Measurements from ENCODE around the gene HTR2A. TPM values are rescaled to one million over a fixed set of nuclear protein-coding genes. Genes with fewer than 3 reads are reported as not detected.

HTR2A gene
- polyA plus RNA-seq, 1 donor (not counting 4 experiments of a cell fraction or from before 2014, with no cell fraction given), result not detected

DNA sequence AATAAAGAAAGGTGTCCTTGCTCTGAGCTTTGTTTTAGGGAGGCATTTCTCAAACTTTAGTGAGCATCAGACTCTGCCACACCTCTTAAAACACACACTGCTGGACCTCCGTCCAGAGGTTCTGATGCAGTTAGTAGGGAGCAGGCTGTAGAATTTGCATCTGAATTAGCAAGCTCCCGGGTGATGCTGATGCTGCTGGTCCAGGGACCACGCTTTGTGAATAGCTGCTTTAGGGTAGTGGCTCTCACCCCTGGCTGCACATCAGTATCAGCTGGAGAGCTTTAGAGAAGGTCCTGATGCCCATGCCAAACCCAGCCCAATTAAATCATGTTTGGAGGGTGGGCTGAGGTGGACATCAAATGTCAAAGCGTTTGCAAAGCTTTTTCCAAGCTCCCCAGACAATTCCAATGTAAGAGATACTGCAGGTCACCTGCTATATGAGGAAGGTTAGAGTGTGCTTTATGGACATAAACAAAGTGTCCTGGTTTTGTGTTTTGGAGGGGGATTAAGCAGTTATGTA, 3.6 kb downstream of the HTR2A start:
- H4K20me1 ChIP-seq (ENCODE audit: control insufficient read depth, extremely low read depth, insufficient read depth, low read length), result no peaks in the 10 kb centered on the region
- H3K9me3 ChIP-seq (ENCODE audit: control insufficient read depth, low read depth, low read length), result no peaks in the 10 kb centered on the region
- H2AFZ ChIP-seq (ENCODE audit: control insufficient read depth, low read length), result no peak overlapping the region
- H3K9ac ChIP-seq (ENCODE audit: control insufficient read depth, extremely low read depth, insufficient read depth, low read length), result no peak overlapping the region
- H3K4me2 ChIP-seq (ENCODE audit: control insufficient read depth, extremely low read depth, insufficient read depth, low read depth, low read length), result peak overlapping the region; percentile 84
- H3K79me2 ChIP-seq (ENCODE audit: control insufficient read depth, insufficient read depth, low read length), result no peaks in the 10 kb centered on the region
- peaks cover 45% of the 10 kb centered on the region for H3K27me3 ChIP-seq (ENCODE audit: control insufficient read depth, extremely low read depth, insufficient read depth, low read length)
- dilution Hi-C loops (cut with MboI; ENCODE audit: extremely low pct_ligation_motif_present, low sequenced_read_pairs), result no loop called here
- no peak for FAIRE-seq
- H3K36me3 ChIP-seq (ENCODE audit: control insufficient read depth in 2 of 2, extremely low read depth in 1 of 2, insufficient read depth in 2 of 2, low read length in 2 of 2), result no peaks in the 10 kb centered on the region
- H3K27ac ChIP-seq (ENCODE audit: control insufficient read depth, insufficient read depth, low read length), result no peak overlapping the region
- DNase-seq (ENCODE audit: low read depth, low spot score), result no peak
- peaks cover 3% of the 10 kb centered on the region for H3K4me1 ChIP-seq (ENCODE audit: control insufficient read depth, extremely low read depth, insufficient read depth, low read length)
- no peaks in the 10 kb centered on the region for H3K9me1 ChIP-seq (ENCODE audit: control insufficient read depth, extremely low read depth, insufficient read depth, low read length)
- no peak overlapping the region for H3K4me3 ChIP-seq (ENCODE audit: control insufficient read depth in 2 of 3, extremely low read depth in 1 of 3, insufficient read depth in 2 of 3, low read depth in 1 of 3, low read length in 3 of 3)
- TF ChIP-seq, protein P1, sequence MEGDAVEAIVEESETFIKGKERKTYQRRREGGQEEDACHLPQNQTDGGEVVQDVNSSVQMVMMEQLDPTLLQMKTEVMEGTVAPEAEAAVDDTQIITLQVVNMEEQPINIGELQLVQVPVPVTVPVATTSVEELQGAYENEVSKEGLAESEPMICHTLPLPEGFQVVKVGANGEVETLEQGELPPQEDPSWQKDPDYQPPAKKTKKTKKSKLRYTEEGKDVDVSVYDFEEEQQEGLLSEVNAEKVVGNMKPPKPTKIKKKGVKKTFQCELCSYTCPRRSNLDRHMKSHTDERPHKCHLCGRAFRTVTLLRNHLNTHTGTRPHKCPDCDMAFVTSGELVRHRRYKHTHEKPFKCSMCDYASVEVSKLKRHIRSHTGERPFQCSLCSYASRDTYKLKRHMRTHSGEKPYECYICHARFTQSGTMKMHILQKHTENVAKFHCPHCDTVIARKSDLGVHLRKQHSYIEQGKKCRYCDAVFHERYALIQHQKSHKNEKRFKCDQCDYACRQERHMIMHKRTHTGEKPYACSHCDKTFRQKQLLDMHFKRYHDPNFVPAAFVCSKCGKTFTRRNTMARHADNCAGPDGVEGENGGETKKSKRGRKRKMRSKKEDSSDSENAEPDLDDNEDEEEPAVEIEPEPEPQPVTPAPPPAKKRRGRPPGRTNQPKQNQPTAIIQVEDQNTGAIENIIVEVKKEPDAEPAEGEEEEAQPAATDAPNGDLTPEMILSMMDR (optimal IDR thresholded peaks at IDR 0.05 in 1 of 3, IDR thresholded peaks at IDR 0.05 in 1 of 3, conservative IDR thresholded peaks at IDR 0.05 in 1 of 3; ENCODE audit: extremely low read depth in 1 of 3, insufficient read depth in 2 of 3, low read length in 3 of 3), result no peak
- TF ChIP-seq EZH2 (IDR thresholded peaks at IDR 0.05; ENCODE audit: low read length), result no peak

DNA sequence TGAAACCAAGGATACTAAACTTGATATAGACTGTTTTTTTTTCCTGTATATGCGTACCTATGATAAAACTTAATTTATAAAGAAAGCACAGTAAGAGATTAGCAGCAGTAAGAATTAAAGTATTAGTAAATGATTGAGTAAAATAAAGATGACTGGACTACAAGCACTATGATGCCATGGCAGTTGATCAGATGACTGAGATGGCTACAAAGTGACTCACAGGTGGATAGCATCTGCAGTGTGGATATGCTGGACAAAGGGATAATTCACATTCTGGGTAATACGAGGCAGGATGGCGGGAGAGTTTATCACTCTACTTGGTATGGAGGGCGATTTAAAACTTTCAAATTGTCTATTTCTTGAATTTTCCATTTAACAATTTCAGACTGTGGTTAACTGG, 11.8 kb downstream of the HTR2A start:
- no peaks in the 10 kb centered on the region for H3K9me3 ChIP-seq (ENCODE audit: control insufficient read depth, low read depth, low read length)
- no peak for DNase-seq (ENCODE audit: low read depth, low spot score)
- H4K20me1 ChIP-seq (ENCODE audit: control insufficient read depth, extremely low read depth, insufficient read depth, low read length), result no peaks in the 10 kb centered on the region
- H3K9me1 ChIP-seq (ENCODE audit: control insufficient read depth, extremely low read depth, insufficient read depth, low read length), result no peaks in the 10 kb centered on the region
- no peak overlapping the region for H3K9ac ChIP-seq (ENCODE audit: control insufficient read depth, extremely low read depth, insufficient read depth, low read length)
- no peak overlapping the region for H3K4me2 ChIP-seq (ENCODE audit: control insufficient read depth, extremely low read depth, insufficient read depth, low read depth, low read length)
- no peak overlapping the region for H3K27ac ChIP-seq (ENCODE audit: control insufficient read depth, insufficient read depth, low read length)
- no peaks in the 10 kb centered on the region for H3K79me2 ChIP-seq (ENCODE audit: control insufficient read depth, insufficient read depth, low read length)
- H3K36me3 ChIP-seq (ENCODE audit: control insufficient read depth in 2 of 2, extremely low read depth in 1 of 2, insufficient read depth in 2 of 2, low read length in 2 of 2), result no peaks in the 10 kb centered on the region
- H3K4me1 ChIP-seq (ENCODE audit: control insufficient read depth, extremely low read depth, insufficient read depth, low read length), result no peaks in the 10 kb centered on the region
- TF ChIP-seq, protein P1 (optimal IDR thresholded peaks at IDR 0.05 in 1 of 3, IDR thresholded peaks at IDR 0.05 in 1 of 3, conservative IDR thresholded peaks at IDR 0.05 in 1 of 3; ENCODE audit: extremely low read depth in 1 of 3, insufficient read depth in 2 of 3, low read length in 3 of 3), result no peak
- no peak for TF ChIP-seq EZH2 (IDR thresholded peaks at IDR 0.05; ENCODE audit: low read length)
- peaks cover 5% of the 10 kb centered on the region for H3K27me3 ChIP-seq (ENCODE audit: control insufficient read depth, extremely low read depth, insufficient read depth, low read length)
- no peak overlapping the region for H2AFZ ChIP-seq (ENCODE audit: control insufficient read depth, low read length)
- dilution Hi-C loops (cut with MboI; ENCODE audit: extremely low pct_ligation_motif_present, low sequenced_read_pairs), result no loop called here
- FAIRE-seq, result no peak
- H3K4me3 ChIP-seq (ENCODE audit: control insufficient read depth in 2 of 3, extremely low read depth in 1 of 3, insufficient read depth in 2 of 3, low read depth in 1 of 3, low read length in 3 of 3), result no peak overlapping the region
